Measurements from ENCODE around the gene TAS1R3.

The TAS1R3 gene

GRCh38 chr1:1335792-1336248 is 4.7 kb downstream of the TAS1R3 start:
- in situ Hi-C loops (cut with HindIII; ENCODE audit: low sequenced_read_pairs), result no loop called here

DNA sequence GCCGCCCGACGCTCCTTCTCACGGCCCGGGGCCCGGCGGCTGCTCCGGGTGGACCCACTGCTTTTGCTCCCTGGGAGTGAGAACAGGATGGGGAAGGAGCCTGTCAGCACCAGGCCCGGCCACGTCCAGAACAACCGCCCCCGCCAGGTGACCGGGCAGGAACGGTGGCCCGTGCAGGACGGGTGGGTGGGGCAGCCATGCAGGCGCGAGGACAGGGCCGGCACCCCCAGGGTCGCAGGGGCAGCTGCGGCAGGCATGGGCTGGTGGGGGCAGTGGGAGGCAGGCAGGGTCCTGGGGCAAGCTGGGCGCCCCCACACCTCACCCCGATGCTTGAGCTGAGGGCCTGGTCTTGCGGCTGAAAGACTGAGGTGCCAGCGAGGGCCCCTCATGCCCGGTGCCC is 5.4 kb downstream of the TAS1R3 start:
- in situ Hi-C loops (cut with HindIII; ENCODE audit: low sequenced_read_pairs), result no loop called here

DNA sequence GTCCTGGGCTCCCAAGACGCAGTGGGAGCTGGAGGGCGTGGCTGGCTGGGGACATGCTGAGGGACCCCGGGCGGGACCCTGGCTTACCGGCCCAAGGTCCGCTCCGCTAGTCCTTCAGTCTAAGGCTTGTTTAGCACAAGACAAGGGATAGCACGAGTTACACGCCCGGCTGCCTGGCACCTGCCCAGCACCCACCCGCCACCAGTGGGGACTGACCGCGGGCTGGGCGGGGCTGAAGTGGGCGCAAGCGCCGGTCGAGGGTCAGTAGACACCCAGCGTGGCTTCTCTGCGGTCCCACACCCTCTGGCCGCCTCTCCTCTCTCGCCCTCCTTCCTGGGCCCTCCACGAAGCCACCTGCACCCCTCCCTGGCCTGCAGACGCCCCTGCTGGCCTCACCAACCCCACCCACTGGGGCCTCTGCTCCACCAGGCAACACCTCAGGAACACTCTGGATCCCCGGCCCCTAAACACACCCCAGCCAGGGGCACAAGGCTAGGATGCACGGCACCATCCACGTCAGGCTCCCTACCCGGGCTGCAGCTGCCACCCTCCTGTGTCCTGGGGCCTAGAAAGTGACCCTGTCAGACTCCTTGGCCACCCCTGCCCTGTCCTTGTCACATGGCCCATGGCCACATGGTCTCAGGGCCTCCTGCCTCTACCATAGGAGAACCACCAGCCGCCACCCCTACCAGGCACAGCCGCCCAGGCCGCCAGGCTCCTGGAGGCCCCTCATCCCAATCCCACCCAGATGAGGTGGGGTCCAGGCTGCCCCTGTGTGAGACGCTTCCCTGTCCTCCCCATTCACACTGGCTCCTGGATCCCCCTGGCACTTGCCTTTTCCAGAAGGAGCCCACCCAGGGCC is 6.1 kb downstream of the TAS1R3 start:
- in situ Hi-C loops (cut with HindIII; ENCODE audit: low sequenced_read_pairs), result no loop called here

DNA sequence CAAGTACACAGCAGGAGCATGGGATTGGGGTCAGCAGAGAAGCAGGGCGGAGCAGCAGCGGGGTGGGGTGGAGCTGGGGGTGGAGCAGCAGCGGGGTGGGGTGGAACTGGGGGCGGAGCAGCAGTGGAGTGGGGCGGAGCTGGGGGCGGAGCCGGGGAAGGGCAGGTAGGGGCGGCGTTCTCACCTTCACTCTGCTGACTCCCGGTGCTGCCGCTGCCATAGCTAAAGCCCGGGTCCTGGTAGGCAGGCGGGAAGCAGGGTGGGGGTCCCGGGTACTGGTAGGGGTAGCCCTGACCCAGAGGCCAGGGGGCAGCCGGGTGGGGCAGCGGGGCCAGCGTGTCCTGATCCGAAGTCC is 6.7 kb downstream of the TAS1R3 start:
- in situ Hi-C loops (cut with HindIII; ENCODE audit: low sequenced_read_pairs), result no loop called here

DNA sequence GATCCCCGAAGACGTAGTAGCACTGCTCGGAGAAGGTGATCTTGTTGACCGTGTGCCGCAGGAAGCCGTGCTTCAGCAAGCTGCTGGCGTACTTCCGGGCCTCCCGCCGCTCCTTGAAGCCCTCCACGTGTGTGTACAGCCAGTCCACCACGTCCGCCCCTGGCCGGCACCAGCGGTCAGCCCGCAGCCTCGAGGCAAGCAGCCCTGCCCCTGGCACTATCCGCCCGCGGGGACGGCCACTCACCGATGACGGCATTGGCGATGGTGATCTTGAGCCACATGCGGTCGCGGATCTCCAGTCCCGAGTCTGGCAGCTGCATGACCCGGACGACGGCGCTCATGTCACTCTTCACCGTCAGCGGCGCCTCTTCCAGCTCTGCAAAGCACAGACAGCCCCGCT is 7.2 kb downstream of the TAS1R3 start:
- in situ Hi-C loops (cut with HindIII; ENCODE audit: low sequenced_read_pairs), result no loop called here

DNA sequence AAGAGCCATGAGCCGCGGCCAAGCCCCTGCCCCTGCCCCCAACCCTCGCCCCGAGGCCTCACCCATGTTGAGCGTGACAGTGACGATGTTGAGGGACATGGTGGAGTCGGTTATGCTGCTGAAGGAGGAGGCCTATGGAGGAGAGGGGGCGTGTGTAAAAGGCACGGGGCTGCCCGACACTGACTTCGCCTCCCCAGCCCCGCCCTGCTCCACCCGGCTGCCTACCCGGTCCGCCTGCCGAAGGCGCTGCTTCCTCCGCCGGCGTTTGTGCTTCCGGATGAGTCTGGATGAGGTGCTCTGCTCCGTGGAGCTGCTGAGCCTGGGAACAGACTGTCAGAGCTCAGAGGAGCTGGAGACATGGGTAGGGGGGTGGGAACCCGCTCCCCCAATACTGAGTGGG is 9.1 kb downstream of the TAS1R3 start:
- in situ Hi-C loops (cut with HindIII; ENCODE audit: low sequenced_read_pairs), result no loop called here

DNA sequence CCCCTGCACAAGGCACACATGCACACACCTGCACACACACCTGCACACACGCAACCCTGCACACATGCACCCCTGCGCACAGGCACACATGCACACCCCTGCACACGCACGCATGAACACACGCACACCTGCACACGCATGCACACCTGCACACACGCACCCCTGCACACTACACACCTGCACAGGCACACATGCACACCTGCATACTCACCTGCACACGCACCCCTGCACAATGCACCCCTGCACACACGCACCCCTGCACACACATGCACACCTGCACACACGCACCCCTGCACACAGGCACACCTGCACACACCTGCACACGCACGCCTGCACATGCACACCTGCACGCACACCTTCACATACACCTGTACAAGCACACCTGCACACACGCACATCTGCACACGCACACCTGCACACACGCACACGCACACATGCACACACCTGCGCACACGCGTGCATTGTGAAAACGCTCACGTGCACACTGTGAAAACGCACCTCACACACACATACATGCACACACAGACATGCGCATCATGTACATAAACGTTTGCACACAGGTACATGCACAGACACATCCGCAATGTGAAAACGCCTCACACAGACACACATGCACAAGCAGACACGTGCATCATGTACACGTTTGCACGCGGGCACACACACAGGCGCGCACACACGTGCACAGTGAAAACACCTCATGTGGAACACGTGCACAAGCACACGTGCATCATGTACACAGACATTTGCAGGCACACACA is 9.9 kb downstream of the TAS1R3 start:
- in situ Hi-C loops (cut with HindIII; ENCODE audit: low sequenced_read_pairs), result no loop called here

- in situ Hi-C loops (cut with HindIII; ENCODE audit: low sequenced_read_pairs), result no loop called here
These were observed 10.5 kb downstream of the TAS1R3 start for GRCh38 chr1:1341549-1342021.

DNA sequence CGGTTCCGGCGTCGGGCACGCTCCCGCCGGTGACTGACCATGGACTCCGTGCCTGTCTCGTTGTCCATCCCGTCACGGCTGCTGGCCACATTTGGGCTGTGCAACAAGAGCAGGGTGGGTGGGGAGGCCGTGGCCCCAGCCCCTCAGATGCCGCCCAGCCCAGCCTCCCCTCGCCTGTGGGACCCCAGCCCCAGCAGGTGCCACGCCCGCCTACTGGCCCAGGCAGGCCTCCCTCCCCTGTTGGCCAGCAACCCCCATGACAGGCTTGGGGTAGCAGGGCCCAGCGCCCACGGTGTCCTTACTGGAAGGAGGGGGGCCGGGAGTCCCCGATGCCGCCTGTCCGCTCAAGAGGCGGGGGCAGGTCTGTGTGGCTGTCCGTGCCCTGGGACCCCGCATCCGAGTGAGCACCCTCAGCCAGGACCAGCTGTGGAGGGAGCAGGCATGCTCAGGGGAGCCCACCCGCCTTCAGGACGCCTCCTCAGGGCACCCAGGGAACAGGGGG is 11.0 kb downstream of the TAS1R3 start:
- in situ Hi-C loops (cut with HindIII; ENCODE audit: low sequenced_read_pairs), result no loop called here

- in situ Hi-C loops (cut with HindIII; ENCODE audit: low sequenced_read_pairs), result no loop called here
These were observed 11.6 kb downstream of the TAS1R3 start for GRCh38 chr1:1342584-1343115.

DNA sequence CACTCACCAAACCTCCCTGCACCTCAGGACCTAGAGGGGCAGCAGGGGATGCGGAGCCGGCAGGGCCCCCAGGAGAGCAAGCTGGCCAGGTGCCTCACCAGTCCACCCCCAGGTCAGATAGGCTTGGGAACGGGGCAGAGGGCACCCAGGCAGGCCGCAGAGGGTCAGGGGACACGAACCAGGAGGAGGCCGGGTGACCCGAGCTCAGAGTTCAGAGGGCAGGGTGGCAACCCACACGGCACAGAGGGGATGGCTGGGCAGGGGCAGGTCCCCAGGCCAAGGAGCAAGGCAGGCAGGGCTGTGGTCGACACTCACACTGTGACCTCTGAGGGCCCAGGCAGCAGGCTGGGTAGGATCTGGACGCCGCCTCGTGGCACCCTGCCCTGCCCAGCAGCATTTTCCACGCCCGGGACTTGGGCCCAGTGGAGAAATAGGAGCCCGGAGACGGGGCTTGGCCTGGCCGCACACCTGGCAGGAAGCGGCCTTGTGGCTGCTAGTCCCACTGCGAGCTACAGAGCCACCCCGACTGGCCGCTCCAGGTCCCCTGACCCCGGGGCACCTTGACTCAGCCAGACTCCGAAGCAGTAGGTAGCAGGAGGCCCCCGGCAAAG is 12.8 kb downstream of the TAS1R3 start:
- in situ Hi-C loops (cut with HindIII; ENCODE audit: low sequenced_read_pairs), result no loop called here

GRCh38 chr1:1344655-1345361 is 13.7 kb downstream of the TAS1R3 start:
- in situ Hi-C loops (cut with HindIII; ENCODE audit: low sequenced_read_pairs), result no loop called here

- in situ Hi-C loops (cut with HindIII; ENCODE audit: low sequenced_read_pairs), result no loop called here
These were observed 14.3 kb downstream of the TAS1R3 start for GRCh38 chr1:1345384-1345783.

DNA sequence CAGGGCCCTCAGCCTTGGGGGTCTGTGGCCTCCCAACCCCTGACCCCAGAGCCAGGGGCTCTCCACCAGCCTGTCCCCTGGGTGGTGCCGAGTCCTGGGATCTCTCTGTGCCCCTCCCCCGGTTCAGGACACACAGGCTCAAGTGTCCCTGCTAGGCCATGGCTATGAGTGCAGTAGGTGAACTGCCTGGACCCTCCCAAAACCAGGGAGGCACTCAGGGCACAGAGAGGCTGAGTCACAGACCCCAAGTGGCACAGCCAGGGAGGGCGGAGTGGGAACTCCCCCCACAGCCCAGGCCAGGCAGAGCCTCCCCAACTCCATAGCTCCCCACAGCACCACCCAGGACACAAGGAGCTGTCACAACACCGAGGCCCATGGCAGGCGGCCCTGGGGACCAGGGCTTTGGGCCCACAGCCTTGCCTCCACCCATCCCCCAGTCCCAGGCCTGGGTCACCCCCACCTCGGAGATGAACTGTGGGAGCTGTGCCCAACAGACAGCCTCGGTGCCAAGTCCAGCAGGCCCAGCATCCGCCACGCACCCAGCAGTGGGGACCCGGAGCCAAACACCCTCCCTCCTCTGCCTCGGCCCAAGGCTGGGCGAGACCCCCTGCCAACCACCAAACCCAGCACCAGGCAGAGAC is 14.9 kb downstream of the TAS1R3 start:
- in situ Hi-C loops (cut with HindIII; ENCODE audit: low sequenced_read_pairs), result no loop called here

GRCh38 chr1:1346501-1346890 is 15.4 kb downstream of the TAS1R3 start:
- in situ Hi-C loops (cut with HindIII; ENCODE audit: low sequenced_read_pairs), result no loop called here

GRCh38 chr1:1347026-1347595 is 16.0 kb downstream of the TAS1R3 start:
- in situ Hi-C loops (cut with HindIII; ENCODE audit: low sequenced_read_pairs), result no loop called here

DNA sequence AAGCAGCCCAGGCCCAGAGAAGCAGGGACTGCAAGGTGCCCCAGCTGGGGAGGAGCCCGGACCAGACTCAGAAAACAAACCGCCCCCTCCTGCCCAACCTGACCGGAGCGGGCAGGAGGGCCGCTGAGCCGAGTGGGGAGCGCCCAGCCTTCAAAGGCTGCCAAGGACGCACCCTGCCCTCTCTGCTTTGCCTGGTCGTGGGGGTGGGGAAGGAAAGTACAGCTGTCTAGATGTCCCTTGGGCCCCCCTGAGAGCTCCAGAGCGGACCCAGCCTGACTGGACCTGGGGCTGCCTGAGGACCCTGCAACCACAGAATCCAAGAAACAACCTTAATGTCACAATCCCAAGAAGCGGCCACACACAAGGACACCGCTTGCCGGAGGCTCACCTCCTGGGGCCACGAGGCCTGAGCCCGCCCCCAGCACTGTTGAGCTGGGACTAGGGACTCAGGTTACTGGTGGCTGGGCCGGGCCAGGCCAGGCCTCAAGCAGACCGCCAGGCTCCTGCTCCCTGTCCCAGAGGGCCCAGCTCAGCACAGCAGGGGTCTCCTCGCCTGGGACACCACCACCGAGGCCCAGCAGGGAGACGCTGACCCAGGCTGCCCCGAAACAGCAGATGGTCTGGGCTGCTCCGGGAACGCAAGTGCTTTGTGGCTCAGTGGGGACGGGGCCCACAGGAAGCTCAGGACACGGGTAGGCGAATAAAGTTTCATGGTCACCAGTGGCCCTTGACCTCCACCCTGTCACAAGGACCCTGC is 16.8 kb downstream of the TAS1R3 start:
- in situ Hi-C loops (cut with HindIII; ENCODE audit: low sequenced_read_pairs), result no loop called here

DNA sequence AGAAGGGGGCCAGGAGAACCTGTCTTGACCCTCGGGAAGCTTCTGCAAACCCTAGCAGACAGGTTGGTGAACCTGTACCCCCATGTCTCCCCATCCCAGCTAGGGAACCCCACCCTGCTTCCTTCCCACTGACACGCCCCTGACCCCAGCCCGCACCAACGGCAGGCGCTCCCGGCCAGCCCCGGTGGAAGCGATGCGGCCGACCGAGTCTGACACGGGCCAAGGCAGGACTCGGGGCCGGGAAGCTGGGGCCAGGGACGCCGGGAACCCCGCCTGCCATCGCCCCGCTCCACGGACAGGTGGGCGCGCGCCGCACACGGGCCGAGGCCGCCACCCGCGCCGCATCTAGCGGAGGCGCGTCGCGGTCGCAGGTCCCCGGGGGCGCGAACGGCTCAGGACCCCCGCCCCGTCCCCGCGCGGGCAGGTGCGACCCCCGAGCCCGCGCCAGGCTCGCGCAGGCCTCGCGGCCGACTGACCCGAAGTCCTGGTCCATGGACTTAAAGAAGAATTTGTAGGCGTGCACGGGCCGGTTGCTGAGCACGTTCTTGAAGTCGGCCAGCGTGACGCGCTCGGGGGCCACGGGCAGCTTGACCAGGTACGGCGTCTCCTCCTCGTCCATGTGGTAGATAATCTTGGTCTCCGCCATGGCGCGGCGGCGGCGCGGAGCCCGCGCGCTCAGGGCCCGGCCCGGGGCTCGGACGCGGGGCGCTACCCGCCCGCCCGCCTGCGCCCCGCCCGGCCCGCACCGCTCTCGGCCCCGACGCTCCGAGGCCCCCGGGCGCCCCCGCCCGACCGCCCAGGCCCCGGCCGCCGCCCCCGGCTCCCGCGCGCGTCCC is 17.6 kb downstream of the TAS1R3 start:
- in situ Hi-C loops (cut with HindIII; ENCODE audit: low sequenced_read_pairs), result no loop called here
